SU-DHL-6 (cell line): ENCODE results near the gene ST6GALNAC3.

ENCODE experiments used
- EZH2phosphoT487 ChIP-seq: fragments of 200-600 bp; sonication (generic), shearing (Covaris generic); conservative IDR thresholded peaks from 2 replicates; pipeline ENCODE4 v1.6.1; 2018; ENCODE audit warnings: mild to moderate bottlenecking, antibody characterized with exemption, low read length, moderate library complexity, mixed read lengths
- TF ChIP-seq, protein P1 (sequence below): fragments of 200-600 bp; sonication (generic); IDR thresholded peaks from one replicate; pipeline ENCODE4 v1.5.1; 2017; ENCODE audit warnings: antibody characterized with exemption, mild to moderate bottlenecking, low read length, moderate library complexity; ENCODE audit not compliant: insufficient read depth, poor library complexity, severe bottlenecking

DNA sequence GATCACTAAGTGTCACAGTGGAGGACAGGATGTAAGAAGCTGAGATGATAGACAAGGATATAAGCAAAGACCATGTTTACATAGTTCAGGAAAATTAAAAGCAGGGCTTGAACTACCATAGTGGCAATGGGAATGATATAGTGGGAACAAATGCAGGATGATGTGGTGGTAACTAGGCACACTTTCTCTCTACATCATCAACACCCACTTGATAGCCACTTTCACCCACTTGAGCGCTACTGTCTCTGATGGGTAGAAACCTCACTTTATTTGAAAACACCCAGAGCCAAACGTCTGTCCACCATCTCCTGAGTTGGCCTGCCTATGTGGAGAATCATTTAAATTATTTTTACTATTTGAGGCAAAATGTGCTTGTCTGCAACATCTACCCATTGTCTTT, 487.7 kb downstream of the ST6GALNAC3 start:
- TF ChIP-seq EZH2phosphoT487 = no peak
- TF ChIP-seq, protein P1, sequence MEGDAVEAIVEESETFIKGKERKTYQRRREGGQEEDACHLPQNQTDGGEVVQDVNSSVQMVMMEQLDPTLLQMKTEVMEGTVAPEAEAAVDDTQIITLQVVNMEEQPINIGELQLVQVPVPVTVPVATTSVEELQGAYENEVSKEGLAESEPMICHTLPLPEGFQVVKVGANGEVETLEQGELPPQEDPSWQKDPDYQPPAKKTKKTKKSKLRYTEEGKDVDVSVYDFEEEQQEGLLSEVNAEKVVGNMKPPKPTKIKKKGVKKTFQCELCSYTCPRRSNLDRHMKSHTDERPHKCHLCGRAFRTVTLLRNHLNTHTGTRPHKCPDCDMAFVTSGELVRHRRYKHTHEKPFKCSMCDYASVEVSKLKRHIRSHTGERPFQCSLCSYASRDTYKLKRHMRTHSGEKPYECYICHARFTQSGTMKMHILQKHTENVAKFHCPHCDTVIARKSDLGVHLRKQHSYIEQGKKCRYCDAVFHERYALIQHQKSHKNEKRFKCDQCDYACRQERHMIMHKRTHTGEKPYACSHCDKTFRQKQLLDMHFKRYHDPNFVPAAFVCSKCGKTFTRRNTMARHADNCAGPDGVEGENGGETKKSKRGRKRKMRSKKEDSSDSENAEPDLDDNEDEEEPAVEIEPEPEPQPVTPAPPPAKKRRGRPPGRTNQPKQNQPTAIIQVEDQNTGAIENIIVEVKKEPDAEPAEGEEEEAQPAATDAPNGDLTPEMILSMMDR = no peak
